GM12878 (cell line): ENCODE results near the gene TMC2. TPM values are rescaled to one million over a fixed set of nuclear protein-coding genes. Genes with fewer than 3 reads are reported as not detected.
A peak's percentile ranks its signal among the peaks of the same experiment; 100 is the strongest.

ENCODE experiments used
- BCL11A ChIP-seq: IDR thresholded peaks from 2 replicates; pipeline ENCODE4 v1.6.1; 2011; ENCODE audit warnings: low read depth, low read length
- CEBPB ChIP-seq, 2 experiments: fragments of 150-350 bp in 1 of 2; IDR thresholded peaks; 2 replicates each; pipeline ENCODE4 v1.6.1; 2012 to 2014; ENCODE audit warnings: low read depth in 2 of 2, low read length in 2 of 2, borderline replicate concordance in 1 of 2, inconsistent platforms in 1 of 2
- CHD4 ChIP-seq: fragments of 200-600 bp; sonication (generic); IDR thresholded peaks from 2 replicates; pipeline ENCODE4 v1.6.1; 2016; ENCODE audit warnings: mild to moderate bottlenecking
- E2F4 ChIP-seq: IDR thresholded peaks from 2 replicates; pipeline ENCODE4 v1.6.1; 2012; ENCODE audit warnings: low read depth, low read length, improper control_type of control experiment
- HCFC1 ChIP-seq: fragments of 150-350 bp; IDR thresholded peaks from 2 replicates; pipeline ENCODE4 v1.6.1; 2014; ENCODE audit warnings: low read length
- IKZF1 ChIP-seq: fragments of 450-650 bp; conservative IDR thresholded peaks from 2 replicates; pipeline ENCODE4 v1.6.1; 2017; ENCODE audit warnings: antibody characterized with exemption, mild to moderate bottlenecking
- KDM1A ChIP-seq: fragments of 200-600 bp; sonication (generic); IDR thresholded peaks from 2 replicates; pipeline ENCODE4 v1.6.1; 2016; ENCODE audit warnings: borderline replicate concordance
- NR2F1 ChIP-seq: fragments of 450-650 bp; conservative IDR thresholded peaks from 2 replicates; pipeline ENCODE4 v1.6.1; 2017; ENCODE audit warnings: mild to moderate bottlenecking
- PML ChIP-seq: IDR thresholded peaks from 2 replicates; pipeline ENCODE4 v1.6.1; 2012; ENCODE audit warnings: low read length, inconsistent platforms
- POU2F2 ChIP-seq: IDR thresholded peaks from 3 replicates; pipeline ENCODE4 v1.6.1; 2011; ENCODE audit warnings: low read depth, mild to moderate bottlenecking, low read length, borderline replicate concordance
- SMAD1 ChIP-seq: fragments of 450-650 bp; IDR thresholded peaks from 2 replicates; pipeline ENCODE4 v1.6.1; 2018; ENCODE audit warnings: mild to moderate bottlenecking, low read depth; ENCODE audit not compliant: partially characterized antibody
- SMAD5 ChIP-seq: IDR thresholded peaks from 2 replicates; pipeline ENCODE4 v1.6.1; 2016; ENCODE audit warnings: antibody characterized with exemption, low read depth
- SRF ChIP-seq, 2 experiments: IDR thresholded peaks; 2 replicates each; pipeline ENCODE4 v1.6.1; 2011; ENCODE audit warnings: low read depth in 2 of 2, low read length in 2 of 2, mild to moderate bottlenecking in 1 of 2, moderate library complexity in 1 of 2
- SUZ12 ChIP-seq: fragments of 200-600 bp; sonication (generic); IDR thresholded peaks from one replicate; pipeline ENCODE4 v1.6.1; 2018; ENCODE audit warnings: antibody characterized with exemption, mild to moderate bottlenecking; ENCODE audit not compliant: unreplicated experiment
- TAF1 ChIP-seq: IDR thresholded peaks from 2 replicates; pipeline ENCODE4 v1.6.1; 2011; ENCODE audit warnings: mild to moderate bottlenecking, low read depth, low read length, borderline replicate concordance
- ZNF622 ChIP-seq: fragments of 450-650 bp; IDR thresholded peaks from 2 replicates; pipeline ENCODE4 v1.6.1; 2017; ENCODE audit warnings: mild to moderate bottlenecking, inconsistent platforms
- polyA plus RNA-seq, 11 experiments: library from polyadenylated mRNA; depleted of rRNA in 4 of 11; unstranded in 6 of 11; stranded (reverse) in 5 of 11; fragments of >200 nt; fragmentation: Nextera tagmentation in 4 of 11; fragmentation: Illumina TruSeq in 1 of 11; extraction: Ambion mirVana in 4 of 11; extraction: Trizol in 1 of 11; gene quantifications; 1 replicate in 1 of 11; 2 replicates in 10 of 11; pipeline versions ENCODE4 v1.2.1 to v1.2.3, GENCODE V29; 2011 to 2016; ENCODE audit warnings: inconsistent platforms in 2 of 11, missing spikeins in 2 of 11, low read depth in 1 of 11
- total RNA-seq, 4 experiments: library from RNA; depleted of rRNA in 3 of 4; stranded (reverse); fragments of >200 nt in 3 of 4; fragmentation: Illumina TruSeq in 1 of 4; extraction: Trizol in 1 of 4; gene quantifications; 2 replicates each; pipeline versions ENCODE4 v1.2.1 to v1.2.3, GENCODE V29; 2013 to 2021
- TF ChIP-seq, protein P1 (sequence below): IDR thresholded peaks from 2 replicates; pipeline ENCODE4 v1.6.1; 2011; ENCODE audit warnings: borderline replicate concordance, low read depth, mild to moderate bottlenecking, moderate library complexity, mixed read lengths, low read length; ENCODE audit not compliant: insufficient read depth; ENCODE audit errors: extremely low read length
- TF ChIP-seq, protein P2 (sequence below): fragments of 450-650 bp; IDR thresholded peaks from 2 replicates; pipeline ENCODE4 v1.6.1; 2018; ENCODE audit warnings: mild to moderate bottlenecking, low read depth, moderate library complexity; ENCODE audit not compliant: partially characterized antibody
- TF ChIP-seq, protein P3 (sequence below): fragments of 450-650 bp; formaldehyde crosslinking; IDR thresholded peaks from 2 replicates; pipeline ENCODE4 v1.5.0; 2022; ENCODE audit warnings: mild to moderate bottlenecking, missing genetic modification characterization
- TF ChIP-seq, protein P4 (sequence below): IDR thresholded peaks from 2 replicates; pipeline ENCODE4 v1.6.1; 2012; ENCODE audit warnings: low read depth, low read length, improper control_type of control experiment

TMC2 gene
- total and polyA plus RNA-seq, 10 of the 15 experiments (the other 5 are each of a cell fraction or from before 2014, with no cell fraction given), result 0.08 TPM; not detected in 9

GRCh38 chr20:2652724-2653555, 116.6 kb downstream of the TMC2 start (continued):
- TF ChIP-seq, protein P1, sequence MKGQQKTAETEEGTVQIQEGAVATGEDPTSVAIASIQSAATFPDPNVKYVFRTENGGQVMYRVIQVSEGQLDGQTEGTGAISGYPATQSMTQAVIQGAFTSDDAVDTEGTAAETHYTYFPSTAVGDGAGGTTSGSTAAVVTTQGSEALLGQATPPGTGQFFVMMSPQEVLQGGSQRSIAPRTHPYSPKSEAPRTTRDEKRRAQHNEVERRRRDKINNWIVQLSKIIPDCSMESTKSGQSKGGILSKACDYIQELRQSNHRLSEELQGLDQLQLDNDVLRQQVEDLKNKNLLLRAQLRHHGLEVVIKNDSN, result peak; percentile 89
- TF ChIP-seq, protein P2, sequence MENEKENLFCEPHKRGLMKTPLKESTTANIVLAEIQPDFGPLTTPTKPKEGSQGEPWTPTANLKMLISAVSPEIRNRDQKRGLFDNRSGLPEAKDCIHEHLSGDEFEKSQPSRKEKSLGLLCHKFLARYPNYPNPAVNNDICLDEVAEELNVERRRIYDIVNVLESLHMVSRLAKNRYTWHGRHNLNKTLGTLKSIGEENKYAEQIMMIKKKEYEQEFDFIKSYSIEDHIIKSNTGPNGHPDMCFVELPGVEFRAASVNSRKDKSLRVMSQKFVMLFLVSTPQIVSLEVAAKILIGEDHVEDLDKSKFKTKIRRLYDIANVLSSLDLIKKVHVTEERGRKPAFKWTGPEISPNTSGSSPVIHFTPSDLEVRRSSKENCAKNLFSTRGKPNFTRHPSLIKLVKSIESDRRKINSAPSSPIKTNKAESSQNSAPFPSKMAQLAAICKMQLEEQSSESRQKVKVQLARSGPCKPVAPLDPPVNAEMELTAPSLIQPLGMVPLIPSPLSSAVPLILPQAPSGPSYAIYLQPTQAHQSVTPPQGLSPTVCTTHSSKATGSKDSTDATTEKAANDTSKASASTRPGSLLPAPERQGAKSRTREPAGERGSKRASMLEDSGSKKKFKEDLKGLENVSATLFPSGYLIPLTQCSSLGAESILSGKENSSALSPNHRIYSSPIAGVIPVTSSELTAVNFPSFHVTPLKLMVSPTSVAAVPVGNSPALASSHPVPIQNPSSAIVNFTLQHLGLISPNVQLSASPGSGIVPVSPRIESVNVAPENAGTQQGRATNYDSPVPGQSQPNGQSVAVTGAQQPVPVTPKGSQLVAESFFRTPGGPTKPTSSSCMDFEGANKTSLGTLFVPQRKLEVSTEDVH, result no peak
- TF ChIP-seq IKZF1 (peak; percentile 81), ZNF622 (no peak), KDM1A (no peak), SUZ12 (no peak), POU2F2 (peak; percentile 3; the same call in 2 of the 3 replicates), CHD4 (no peak), SRF (IDR thresholded peaks at IDR 0.05; ENCODE audit: low read depth in 2 of 2, low read length in 2 of 2) (no peak), CEBPB (IDR thresholded peaks at IDR 0.05; ENCODE audit: borderline replicate concordance in 1 of 2, low read depth in 2 of 2, low read length in 2 of 2) (no peak), SMAD1 (no peak), E2F4 (no peak), SMAD5 (no peak; the same call in 1 of the 2 replicates), PML (0 out of 2 replicates have a peak, but pooled peaks have one; percentile 39), NR2F1 (no peak), TAF1 (no peak), HCFC1 (no peak), BCL11A (no peak)
- TF ChIP-seq, protein P3, sequence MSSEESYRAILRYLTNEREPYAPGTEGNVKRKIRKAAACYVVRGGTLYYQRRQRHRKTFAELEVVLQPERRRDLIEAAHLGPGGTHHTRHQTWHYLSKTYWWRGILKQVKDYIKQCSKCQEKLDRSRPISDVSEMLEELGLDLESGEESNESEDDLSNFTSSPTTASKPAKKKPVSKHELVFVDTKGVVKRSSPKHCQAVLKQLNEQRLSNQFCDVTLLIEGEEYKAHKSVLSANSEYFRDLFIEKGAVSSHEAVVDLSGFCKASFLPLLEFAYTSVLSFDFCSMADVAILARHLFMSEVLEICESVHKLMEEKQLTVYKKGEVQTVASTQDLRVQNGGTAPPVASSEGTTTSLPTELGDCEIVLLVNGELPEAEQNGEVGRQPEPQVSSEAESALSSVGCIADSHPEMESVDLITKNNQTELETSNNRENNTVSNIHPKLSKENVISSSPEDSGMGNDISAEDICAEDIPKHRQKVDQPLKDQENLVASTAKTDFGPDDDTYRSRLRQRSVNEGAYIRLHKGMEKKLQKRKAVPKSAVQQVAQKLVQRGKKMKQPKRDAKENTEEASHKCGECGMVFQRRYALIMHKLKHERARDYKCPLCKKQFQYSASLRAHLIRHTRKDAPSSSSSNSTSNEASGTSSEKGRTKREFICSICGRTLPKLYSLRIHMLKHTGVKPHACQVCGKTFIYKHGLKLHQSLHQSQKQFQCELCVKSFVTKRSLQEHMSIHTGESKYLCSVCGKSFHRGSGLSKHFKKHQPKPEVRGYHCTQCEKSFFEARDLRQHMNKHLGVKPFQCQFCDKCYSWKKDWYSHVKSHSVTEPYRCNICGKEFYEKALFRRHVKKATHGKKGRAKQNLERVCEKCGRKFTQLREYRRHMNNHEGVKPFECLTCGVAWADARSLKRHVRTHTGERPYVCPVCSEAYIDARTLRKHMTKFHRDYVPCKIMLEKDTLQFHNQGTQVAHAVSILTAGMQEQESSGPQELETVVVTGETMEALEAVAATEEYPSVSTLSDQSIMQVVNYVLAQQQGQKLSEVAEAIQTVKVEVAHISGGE, result no peak
- TF ChIP-seq, protein P4, sequence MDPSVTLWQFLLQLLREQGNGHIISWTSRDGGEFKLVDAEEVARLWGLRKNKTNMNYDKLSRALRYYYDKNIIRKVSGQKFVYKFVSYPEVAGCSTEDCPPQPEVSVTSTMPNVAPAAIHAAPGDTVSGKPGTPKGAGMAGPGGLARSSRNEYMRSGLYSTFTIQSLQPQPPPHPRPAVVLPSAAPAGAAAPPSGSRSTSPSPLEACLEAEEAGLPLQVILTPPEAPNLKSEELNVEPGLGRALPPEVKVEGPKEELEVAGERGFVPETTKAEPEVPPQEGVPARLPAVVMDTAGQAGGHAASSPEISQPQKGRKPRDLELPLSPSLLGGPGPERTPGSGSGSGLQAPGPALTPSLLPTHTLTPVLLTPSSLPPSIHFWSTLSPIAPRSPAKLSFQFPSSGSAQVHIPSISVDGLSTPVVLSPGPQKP, result no peak
